ENCODE data around the gene SMIM27. TPM values are rescaled to one million over a fixed set of nuclear protein-coding genes. Genes with fewer than 3 reads are reported as not detected.
A peak's percentile ranks its signal among the peaks of the same experiment; 100 is the strongest.

SMIM27 gene
- total and polyA plus RNA-seq, 2 of the 13 experiments (the other 11 are each of a cell fraction or from before 2014, with no cell fraction given), result 17.9 to 19.0 TPM

GRCh38 chr9:32552172-32552872 is at the start of gene SMIM27, which contains the start of gene TOPORS (continued):
- TF ChIP-seq PREB (CRISPR knock-in tag; IDR thresholded peaks at IDR 0.05) (no peak), MAZ (IDR thresholded peaks at IDR 0.05; ENCODE audit: borderline replicate concordance, low read depth, low read length) (peak; percentile 80; the same call in 1 of the 2 replicates), MAZ (CRISPR knock-in tag; IDR thresholded peaks at IDR 0.05; ENCODE audit: low read depth) (peak; percentile 71; the same call in 1 of the 2 replicates), ZNF674 (CRISPR knock-in tag; IDR thresholded peaks at IDR 0.05; ENCODE audit: low read depth) (no peak), ZNF710 (CRISPR knock-in tag; IDR thresholded peaks at IDR 0.05; ENCODE audit: borderline replicate concordance) (0 out of 2 replicates have a peak, but pooled peaks have one; percentile 22), TCF12 (IDR thresholded peaks at IDR 0.05) (no peak), TCF12 (CRISPR knock-in tag; IDR thresholded peaks at IDR 0.05) (peak; percentile 82; the same call in 1 of the 2 replicates), HOXA9 (CRISPR knock-in tag; IDR thresholded peaks at IDR 0.05; ENCODE audit: borderline replicate concordance) (no peak), U2AF1 (optimal IDR thresholded peaks at IDR 0.05; ENCODE audit: low read depth, low read length) (no peak), ZGPAT (CRISPR knock-in tag; IDR thresholded peaks at IDR 0.05) (peak; percentile 95), DR1 (CRISPR knock-in tag; IDR thresholded peaks at IDR 0.05) (0 out of 2 replicates have a peak, but pooled peaks have one; percentile 39), E2F5 (CRISPR knock-in tag; conservative IDR thresholded peaks at IDR 0.05) (no peak; the same call in 1 of the 2 replicates), BRD4 (CRISPR knock-in tag; IDR thresholded peaks at IDR 0.05) (no peak; the same call in 1 of the 2 replicates), ETV6 (CRISPR knock-in tag; conservative IDR thresholded peaks at IDR 0.05) (peak; percentile 46; the same call in 1 of the 2 replicates), NFKBIZ (CRISPR knock-in tag; IDR thresholded peaks at IDR 0.05) (peak; percentile 88), ELK4 (CRISPR knock-in tag; IDR thresholded peaks at IDR 0.05; ENCODE audit: borderline replicate concordance) (no peak), ZNF503 (CRISPR knock-in tag; IDR thresholded peaks at IDR 0.05) (no peak), MTF1 (CRISPR knock-in tag; IDR thresholded peaks at IDR 0.05) (no peak), ZSCAN21 (CRISPR knock-in tag; IDR thresholded peaks at IDR 0.05; ENCODE audit: borderline replicate concordance) (no peak), TARDBP (CRISPR knock-in tag; IDR thresholded peaks at IDR 0.05) (no peak; the same call in 1 of the 2 replicates)

Data from HepG2 (cell line).